ENCODE results near the gene RALGAPB. TPM values are rescaled to one million over a fixed set of nuclear protein-coding genes. Genes with fewer than 3 reads are reported as not detected.
A peak's percentile ranks its signal among the peaks of the same experiment; 100 is the strongest.

Gene RALGAPB
- total and polyA plus RNA-seq, 2 of the 13 experiments (the other 11 are each of a cell fraction or from before 2014, with no cell fraction given): 17.6 to 30.6 TPM

DNA sequence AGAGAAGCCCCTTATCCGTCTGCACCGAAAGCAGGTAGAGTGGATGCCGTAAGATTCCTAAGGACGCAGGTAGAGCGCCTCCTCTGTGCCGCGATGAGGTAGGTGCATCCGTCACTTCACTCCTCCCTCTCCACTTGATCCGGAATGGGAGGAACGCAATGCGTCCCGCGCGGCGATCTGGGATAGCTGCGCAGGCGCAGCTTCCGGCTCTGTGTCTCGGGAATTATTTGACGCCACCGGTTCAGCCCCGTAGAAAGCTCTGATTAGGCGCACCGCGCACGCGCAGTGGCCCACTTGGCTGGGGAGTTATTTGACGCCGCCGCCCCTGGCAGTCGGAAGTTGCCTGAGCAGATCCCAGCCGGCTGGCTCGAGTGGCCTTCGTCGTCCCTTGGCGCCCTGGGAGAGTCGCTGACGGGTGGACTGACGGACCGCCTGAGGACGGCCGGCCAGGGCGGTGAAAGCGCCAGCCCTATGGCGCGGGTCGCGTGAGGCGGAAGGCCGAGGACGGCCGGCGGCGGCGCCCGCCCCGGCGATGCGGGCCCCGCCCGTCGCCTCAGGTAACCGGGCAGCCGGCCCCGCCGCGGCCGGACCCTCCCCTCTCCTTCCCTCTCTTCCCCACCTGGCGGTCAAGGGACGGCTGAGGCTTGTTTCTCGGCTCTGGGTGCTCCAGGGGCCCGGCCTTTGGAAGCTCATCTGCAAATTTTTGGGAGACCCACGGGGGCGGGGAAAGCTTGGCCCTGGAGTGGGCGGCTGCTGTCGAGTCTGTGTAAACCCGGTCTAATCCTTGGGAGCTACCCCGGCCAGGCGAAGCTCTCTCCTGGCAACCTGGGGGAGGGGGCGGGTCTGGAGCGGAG is at the start of gene RALGAPB (continued):
- TF ChIP-seq, protein P1, sequence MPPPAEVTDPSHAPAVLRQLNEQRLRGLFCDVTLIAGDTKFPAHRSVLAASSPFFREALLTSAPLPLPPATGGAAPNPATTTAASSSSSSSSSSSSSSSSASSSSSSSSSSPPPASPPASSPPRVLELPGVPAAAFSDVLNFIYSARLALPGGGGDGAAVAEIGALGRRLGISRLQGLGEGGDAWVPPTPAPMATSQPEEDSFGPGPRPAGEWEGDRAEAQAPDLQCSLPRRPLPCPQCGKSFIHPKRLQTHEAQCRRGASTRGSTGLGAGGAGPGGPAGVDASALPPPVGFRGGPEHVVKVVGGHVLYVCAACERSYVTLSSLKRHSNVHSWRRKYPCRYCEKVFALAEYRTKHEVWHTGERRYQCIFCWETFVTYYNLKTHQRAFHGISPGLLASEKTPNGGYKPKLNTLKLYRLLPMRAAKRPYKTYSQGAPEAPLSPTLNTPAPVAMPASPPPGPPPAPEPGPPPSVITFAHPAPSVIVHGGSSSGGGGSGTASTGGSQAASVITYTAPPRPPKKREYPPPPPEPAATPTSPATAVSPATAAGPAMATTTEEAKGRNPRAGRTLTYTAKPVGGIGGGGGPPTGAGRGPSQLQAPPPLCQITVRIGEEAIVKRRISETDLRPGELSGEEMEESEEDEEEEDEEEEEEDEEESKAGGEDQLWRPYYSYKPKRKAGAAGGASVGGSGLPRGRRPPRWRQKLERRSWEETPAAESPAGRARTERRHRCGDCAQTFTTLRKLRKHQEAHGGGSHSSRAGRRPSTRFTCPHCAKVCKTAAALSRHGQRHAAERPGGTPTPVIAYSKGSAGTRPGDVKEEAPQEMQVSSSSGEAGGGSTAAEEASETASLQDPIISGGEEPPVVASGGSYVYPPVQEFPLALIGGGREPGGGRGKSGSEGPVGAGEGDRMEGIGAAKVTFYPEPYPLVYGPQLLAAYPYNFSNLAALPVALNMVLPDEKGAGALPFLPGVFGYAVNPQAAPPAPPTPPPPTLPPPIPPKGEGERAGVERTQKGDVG (CRISPR knock-in tag; IDR thresholded peaks at IDR 0.05; ENCODE audit: borderline replicate concordance): no peak
- TF ChIP-seq ZNF121 (CRISPR knock-in tag; IDR thresholded peaks at IDR 0.05): no peak; the same call in 1 of the 2 replicates
- TF ChIP-seq ZNF605 (CRISPR knock-in tag; IDR thresholded peaks at IDR 0.05): peak; percentile 73
- TF ChIP-seq, protein P2, sequence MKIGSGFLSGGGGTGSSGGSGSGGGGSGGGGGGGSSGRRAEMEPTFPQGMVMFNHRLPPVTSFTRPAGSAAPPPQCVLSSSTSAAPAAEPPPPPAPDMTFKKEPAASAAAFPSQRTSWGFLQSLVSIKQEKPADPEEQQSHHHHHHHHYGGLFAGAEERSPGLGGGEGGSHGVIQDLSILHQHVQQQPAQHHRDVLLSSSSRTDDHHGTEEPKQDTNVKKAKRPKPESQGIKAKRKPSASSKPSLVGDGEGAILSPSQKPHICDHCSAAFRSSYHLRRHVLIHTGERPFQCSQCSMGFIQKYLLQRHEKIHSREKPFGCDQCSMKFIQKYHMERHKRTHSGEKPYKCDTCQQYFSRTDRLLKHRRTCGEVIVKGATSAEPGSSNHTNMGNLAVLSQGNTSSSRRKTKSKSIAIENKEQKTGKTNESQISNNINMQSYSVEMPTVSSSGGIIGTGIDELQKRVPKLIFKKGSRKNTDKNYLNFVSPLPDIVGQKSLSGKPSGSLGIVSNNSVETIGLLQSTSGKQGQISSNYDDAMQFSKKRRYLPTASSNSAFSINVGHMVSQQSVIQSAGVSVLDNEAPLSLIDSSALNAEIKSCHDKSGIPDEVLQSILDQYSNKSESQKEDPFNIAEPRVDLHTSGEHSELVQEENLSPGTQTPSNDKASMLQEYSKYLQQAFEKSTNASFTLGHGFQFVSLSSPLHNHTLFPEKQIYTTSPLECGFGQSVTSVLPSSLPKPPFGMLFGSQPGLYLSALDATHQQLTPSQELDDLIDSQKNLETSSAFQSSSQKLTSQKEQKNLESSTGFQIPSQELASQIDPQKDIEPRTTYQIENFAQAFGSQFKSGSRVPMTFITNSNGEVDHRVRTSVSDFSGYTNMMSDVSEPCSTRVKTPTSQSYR (CRISPR knock-in tag; IDR thresholded peaks at IDR 0.05; ENCODE audit: borderline replicate concordance): 0 out of 2 replicates have a peak, but pooled peaks have one; percentile 11
- peak; percentile 81 for TF ChIP-seq KDM3A (CRISPR knock-in tag; IDR thresholded peaks at IDR 0.05; ENCODE audit: low read depth)
- TF ChIP-seq, protein P3, sequence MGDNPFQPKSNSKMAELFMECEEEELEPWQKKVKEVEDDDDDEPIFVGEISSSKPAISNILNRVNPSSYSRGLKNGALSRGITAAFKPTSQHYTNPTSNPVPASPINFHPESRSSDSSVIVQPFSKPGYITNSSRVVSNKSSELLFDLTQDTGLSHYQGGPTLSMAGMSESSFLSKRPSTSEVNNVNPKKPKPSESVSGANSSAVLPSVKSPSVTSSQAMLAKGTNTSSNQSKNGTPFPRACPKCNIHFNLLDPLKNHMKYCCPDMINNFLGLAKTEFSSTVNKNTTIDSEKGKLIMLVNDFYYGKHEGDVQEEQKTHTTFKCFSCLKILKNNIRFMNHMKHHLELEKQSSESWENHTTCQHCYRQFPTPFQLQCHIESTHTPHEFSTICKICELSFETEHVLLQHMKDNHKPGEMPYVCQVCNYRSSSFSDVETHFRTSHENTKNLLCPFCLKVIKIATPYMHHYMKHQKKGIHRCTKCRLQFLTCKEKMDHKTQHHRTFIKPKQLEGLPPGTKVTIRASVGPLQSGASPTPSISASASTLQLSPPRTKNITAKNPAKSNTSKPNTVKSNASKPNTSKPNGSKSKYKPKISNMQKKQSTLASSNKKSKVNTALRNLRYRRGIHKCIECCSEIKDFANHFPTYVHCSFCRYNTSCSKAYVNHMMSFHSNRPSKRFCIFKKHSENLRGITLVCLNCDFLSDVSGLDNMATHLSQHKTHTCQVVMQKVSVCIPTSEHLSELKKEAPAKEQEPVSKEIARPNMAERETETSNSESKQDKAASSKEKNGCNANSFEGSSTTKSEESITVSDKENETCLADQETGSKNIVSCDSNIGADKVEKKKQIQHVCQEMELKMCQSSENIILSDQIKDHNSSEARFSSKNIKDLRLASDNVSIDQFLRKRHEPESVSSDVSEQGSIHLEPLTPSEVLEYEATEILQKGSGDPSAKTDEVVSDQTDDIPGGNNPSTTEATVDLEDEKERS (CRISPR knock-in tag; IDR thresholded peaks at IDR 0.05): no peak
